AG20443 (cell line): ENCODE results near the gene CNIH3.

ENCODE experiments used
- DNase-seq: peaks from one replicate; pipeline ENCODE4 v3.0.0; 2012; ENCODE audit warnings: low spot score, mixed read lengths

The CNIH3 gene

DNA sequence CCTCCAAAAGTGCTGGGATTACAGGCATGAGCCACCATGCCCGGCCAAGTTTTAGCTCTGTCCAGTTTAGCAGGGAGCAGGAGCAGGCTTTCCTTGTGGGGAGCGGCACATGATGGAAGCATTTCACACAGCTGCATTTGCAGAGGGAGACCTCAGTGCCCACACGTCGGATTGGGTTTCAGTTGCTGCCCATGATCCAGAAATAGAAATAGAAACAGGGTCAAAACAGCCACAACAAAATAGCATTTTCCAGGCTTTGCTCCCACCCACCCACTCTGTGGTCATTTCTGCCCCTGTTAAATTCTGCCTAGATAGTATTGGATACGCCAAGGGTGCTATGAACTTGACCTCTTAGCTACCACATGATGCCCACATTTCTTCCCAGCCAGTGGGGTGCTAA lies 128.4 kb downstream of the CNIH3 start:
- DNase-seq, result no peak

DNA sequence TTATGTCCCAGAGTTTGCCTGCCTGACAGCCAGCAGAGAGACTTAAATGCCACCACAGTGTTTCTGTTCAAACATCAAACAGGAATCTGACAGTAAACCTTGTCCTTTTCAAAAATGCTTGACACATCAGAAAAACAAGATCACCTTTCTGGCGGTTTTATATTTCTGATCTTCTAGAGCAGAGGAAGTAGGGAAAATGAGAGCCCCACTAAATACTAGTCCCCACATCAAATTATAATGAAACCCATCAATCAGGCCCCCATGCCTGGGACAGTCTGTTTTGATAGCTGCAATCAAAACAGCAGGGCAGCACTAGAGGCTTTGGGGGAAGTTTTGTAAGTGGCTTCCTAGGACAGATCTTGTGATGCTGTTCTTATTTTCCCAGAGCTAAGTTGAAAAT lies 129.3 kb downstream of the CNIH3 start:
- no peak for DNase-seq

DNA sequence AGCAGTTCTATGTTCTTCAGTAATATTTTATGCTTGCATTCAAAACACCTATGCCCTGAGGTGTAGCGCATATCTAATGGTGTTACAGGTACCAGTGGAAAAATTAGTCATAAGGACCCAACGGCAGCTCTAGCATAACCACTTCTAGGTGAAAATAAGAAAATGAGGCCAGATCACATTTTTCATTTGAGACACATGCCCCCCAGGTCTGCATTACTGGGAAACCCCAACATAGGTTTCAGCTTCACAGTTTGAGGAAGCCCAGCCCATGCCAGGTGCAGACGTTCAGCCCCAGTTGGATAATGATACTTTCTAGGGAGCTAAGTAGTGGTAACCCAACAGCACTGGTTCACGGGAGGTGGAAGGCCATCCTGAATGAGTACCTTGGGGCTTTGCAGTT lies 129.8 kb downstream of the CNIH3 start:
- no peak for DNase-seq

DNA sequence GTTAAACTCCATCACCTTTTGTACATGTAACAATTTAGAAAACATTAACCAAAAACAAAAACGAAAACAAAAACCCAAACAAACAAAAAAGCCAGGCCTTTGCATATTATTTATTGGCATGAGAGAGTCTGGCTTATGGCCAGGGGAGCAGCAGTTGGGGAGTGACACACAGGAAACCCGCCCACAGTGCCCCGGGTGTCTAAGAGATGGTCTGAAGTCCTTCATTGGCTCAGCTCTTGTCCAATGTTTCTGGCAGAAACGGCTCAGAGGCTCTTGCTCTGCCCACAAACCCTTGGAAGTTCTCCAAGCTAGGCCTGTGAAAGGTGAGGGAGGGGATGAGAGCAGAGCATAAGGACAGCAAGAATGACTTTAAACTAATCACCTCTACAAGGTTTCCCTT lies 131.5 kb downstream of the CNIH3 start:
- DNase-seq, result peak; percentile 65

DNA sequence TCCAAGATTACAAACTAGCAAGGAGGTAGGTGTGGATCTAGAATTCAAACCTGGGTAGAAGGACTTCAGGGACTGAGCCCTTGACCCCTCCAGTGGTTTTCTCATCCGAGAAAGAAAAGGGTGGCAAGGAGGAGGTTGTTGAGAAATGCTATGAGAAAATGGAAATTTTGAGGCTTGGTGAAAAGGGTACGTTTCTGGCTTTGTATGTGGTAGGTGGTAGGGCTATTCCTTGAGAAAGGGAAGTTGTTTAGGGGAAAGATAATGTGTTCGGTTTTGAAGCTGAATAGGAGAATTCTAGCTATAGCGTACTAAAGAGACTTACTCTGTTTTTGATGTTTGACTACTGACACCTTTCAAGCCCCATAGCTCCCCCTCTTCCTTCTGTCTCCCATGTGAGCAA lies 133.8 kb downstream of the CNIH3 start:
- DNase-seq, result no peak

DNA sequence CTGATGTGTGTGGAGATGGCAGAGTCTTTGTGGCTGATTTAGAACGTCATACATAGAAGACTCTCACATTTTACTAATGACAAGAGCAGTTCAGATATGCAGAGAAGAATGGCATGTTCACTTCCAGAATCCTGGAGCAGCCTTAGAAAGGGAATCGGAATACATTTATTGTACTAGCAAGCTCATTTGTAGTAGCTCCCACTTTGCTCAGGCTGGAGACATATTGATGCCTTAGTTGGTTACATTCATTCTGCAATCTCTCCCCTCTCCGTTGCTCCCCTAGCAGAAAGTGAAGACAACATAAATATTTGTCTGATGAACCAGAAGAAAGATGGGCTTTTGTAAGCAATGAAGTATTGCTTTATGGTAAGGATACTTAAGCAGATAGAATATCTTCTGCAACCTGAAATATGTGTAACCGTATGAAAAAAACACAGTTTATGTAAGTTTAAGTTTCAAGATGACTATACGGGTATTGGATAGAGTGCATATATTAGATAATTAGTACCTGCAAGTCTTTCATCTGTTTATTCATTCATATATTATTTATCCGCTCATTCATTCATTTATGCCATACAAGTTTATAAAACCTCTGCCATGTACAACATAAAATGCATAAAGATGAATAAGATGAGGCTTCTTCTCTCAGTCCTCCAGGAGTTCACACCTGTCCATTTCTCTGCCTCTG lies 135.7 kb downstream of the CNIH3 start:
- no peak for DNase-seq

DNA sequence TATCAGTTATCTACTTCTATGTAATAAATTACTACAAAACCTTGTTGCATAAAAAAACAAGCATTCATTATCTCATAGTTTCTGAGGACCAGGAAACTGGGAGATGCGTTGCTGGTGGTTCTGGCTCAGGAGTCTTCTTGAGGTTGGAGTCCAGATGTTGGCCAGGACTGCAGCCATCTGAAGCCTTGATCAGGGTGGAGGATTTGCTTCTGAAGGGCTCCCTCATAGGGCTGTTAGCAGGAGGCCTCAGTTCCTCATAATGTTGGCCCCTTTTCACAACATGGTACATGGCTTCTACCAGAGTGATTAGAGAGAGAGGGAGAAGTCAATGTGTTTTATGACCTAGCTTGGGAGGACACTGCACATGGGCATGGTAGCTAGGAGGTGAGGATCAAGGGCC lies 137.4 kb downstream of the CNIH3 start:
- no peak for DNase-seq

DNA sequence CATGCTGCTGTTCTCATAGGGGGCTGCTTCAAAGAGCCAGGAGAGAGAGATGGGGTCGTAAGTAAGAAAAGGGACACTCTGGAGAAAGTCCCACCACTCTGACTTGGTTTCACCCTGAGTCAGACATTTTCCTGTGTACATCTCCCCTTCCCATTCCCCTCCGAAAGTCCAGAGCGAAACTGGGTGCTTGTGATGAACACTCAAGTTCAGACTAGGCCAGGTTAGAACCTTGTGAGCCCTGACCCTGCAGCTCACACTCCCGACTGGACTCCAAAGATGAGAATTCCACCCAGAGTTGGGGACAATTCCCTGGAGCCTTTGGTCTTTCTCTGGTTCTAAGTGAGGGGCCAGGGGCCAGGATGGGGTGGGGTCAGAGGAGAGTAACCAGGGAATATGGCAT lies 139.5 kb downstream of the CNIH3 start:
- DNase-seq, result no peak

DNA sequence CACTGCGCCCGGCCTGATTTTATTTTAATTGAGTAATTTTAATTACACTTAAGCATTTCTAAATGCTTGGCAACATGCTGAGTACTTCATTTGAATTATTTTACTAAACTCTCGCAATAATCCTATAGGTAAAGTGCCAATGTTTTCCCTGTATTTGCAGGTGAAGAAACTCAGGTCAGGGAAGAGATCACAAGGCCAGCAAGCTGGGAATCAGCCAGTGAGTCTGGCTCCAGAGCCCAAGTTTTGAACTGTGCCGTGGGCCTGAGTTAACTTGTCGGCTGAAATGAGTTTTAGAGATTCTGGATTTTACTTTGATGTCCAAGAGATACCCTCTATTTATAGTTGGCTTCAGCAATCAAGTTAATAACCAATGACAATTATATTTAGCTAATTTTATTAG lies 141.4 kb downstream of the CNIH3 start:
- DNase-seq, result no peak

DNA sequence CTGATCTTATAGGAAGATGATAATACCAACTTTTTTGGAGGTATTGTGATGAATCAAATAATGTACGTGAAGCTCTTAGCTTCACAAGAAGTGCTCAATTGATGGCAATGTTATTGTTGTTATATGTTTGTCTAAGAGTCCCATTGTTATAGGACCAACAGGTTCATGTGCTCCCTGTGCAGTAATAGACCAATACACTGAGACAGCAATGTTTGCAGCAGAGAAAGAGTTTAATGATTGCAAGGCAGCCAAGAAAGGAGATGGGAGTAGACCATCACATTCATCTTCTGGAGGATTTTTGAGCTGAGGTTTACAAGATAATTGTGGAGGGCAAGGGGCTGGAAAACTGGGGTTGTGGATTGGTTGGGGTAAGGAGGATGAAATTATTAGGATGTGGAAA lies 143.0 kb downstream of the CNIH3 start:
- no peak for DNase-seq

DNA sequence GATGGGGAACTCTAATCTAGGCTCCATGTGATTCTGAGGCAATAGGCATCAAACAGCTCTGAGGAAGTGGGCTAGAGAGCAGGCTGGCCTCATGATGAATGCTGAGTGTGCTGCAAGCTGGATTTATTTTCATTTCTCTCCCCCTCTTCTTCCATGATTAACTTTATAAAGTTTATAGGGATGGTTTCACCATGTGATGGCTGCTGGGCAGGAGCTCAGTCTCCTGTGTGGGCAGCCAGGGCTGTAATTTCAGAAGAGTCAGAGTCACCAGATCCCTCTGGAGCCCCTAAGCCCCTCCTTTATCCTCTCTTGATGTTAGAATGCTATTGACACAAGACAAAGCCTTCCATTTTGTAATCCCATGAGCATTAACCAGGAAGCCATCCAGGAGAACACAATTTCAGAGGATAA lies 143.6 kb downstream of the CNIH3 start:
- no peak for DNase-seq

DNA sequence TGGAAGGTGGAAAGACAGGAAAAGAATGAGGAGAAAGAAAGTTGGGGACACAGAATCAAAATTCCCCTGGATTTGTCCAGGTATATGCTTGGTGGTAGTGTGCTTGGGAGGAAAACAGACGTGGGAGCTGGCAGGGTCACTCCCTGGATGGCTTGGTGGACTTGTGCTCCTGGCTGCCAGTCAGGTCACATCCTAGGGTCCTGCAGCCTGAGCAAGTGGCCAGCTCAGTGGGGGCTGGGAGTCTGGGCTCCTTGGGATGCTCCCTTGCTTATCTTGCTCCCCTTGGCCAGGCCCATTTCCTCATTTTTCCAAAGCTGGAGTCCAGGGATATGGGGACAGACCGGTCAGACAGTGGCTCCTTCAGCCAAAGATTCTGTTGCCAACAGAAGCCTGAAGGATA lies 144.0 kb downstream of the CNIH3 start:
- DNase-seq, result no peak

DNA sequence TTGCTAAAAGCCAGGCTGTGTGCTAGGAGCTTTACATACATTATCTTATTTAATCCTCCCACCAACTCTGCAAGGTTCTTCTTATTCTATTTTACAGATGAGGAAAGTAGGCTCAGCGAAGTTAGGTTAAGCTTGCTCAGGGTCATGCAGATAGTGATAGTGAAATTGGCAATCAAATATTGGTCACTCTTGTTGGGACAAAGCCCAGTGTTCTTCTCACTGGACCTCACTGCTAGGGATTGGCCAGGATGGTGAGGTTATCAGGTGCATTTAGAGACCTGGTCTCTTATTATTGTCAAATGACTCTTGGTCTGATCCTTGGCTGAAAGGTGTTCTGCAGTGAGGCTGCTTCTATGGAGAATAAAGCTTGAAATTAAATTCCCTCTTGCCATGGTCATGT lies 145.1 kb downstream of the CNIH3 start:
- DNase-seq, result no peak

DNA sequence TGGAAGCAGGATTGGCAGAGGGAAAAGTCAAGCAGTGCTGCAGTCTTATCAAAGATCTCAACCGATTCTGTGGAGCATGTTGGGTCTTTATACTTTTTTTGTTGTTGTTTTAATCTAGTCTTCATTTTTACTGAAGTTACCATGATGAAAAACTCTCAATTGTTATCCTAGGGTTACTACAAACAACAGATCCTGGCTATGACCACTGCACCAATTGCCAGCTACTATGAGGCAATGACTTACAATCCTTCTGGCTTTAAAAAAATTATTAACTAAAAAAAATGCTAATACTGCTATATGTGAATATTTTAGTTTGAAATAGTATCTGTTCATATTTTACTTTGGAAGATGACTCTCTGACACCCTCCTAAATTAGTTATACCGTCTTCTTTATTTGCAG lies 145.9 kb downstream of the CNIH3 start:
- DNase-seq, result no peak

DNA sequence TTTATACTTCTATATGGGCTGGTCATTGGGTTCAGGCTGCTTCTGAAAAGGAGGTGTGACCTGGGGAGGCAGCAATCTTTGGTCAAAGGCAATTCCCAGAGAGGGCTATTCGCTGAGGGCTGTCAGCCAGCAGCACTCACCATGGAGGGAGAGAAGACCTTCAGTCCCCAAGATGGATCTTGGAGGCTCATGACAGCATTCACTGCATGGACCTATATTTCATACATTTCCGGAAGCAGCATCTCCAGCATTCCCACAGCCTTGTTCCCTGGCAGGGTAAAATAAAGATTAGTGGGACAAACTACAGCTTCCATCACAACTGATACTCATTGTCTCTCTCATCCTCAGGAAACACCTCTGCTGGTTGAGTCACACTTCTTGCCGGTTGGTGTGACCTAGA lies 146.6 kb downstream of the CNIH3 start:
- DNase-seq, result no peak

DNA sequence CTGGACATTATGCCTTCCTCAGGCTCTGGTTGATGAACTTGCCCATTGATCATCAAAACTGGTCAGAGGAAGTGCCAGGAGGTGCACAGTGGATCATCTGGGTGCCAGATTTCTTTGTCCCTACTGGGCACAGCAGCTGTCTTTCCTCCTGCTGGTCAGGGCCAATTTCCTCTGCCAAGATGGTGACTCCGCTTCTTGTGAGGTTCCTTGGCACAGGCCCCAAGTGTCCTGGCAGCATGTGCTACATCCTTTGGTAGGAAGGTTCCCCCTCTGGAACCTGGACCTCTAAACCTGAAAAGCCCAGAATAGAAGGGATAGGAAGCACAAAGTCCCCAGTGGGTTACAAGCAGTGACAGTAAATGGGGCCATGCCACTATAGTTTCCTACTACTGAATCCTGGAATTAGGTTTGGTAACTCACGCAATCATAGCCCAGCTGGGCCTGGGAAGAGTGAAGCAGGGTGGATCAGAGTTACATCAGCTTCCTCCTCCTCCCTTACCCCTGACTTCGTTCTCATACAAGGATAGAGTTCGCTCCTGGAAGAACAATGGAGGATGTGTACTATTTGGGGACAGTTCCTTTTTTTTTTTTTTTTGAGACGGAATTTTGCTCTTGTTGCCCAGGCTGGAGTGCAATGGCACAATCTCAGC lies 147.1 kb downstream of the CNIH3 start:
- DNase-seq, result no peak

DNA sequence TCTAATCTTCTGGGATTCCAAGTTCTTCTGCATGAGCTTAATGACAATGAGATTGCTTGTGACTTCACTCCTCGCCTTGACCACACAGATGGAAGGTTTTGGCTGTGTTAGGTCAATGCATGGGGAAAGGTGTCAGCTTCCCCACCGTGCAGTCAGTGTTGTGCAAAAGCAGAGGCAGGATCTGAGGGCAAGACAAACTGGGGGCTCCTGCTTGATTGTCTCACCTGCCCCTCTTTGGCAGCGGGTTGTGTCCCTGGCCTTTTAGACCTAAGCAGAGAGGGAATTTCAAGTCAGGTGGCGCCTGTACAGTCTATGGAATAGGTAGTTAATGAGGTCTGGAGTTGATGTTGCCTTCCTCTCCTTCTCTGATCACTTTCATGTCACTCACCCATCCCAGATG lies 150.1 kb downstream of the CNIH3 start:
- DNase-seq, result no peak

DNA sequence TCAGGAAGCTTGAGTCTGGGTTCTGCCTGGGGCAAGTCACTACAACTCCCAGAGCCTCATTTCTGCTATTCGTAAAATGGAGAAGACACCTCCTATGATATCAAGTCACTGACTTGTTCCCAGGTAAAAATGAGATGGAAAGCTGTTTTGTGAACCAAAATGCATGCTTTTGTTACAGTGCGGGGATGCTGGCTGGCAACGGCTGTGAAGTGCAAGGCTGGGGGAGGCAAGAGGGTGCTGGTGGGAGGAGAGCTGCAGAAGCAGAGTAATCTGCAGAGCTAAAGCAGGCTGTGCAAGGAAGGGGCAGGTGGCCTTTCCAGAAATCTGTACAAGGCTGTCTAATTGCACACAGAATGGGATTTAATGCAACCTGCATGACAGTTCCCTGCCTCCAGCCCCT lies 150.9 kb downstream of the CNIH3 start:
- DNase-seq, result no peak

DNA sequence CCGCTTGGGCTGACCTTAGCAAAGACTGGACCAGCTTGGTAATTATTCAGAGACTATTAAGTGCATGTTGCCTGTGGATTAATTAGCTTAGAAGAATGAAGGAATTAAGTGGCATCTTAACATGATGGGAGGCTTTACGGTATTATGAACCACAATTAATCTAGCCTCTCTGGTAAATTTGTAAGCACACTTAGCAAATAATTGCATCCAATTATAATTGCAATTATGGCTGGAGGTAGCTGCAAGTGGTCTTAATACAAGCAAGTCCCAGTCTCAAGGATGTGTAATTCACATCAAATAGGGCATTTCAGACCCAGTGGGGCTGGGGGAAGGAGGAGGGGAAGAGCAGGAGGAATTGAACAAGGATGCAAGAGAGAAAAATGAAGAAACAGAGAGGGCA lies 151.6 kb downstream of the CNIH3 start:
- DNase-seq, result no peak

DNA sequence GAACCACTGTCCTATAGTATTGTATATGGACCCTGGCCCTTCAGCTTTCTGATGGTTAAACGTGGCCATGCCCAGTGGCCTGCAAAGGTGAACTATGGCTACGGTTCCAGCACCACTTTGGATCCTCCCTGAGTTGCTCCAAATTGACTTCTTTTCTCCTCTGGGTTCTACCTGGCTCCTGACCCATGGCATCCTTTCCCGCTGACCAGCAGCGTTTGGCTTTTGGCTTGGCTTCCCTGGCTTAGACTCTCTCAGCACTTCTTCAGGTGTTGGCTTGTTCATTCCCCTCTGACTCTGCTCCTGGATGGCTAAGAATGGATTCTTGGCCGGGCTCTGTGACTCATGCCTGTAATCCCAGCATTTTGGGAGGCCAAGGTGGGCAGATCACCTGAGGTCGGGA lies 152.9 kb downstream of the CNIH3 start:
- DNase-seq, result no peak

DNA sequence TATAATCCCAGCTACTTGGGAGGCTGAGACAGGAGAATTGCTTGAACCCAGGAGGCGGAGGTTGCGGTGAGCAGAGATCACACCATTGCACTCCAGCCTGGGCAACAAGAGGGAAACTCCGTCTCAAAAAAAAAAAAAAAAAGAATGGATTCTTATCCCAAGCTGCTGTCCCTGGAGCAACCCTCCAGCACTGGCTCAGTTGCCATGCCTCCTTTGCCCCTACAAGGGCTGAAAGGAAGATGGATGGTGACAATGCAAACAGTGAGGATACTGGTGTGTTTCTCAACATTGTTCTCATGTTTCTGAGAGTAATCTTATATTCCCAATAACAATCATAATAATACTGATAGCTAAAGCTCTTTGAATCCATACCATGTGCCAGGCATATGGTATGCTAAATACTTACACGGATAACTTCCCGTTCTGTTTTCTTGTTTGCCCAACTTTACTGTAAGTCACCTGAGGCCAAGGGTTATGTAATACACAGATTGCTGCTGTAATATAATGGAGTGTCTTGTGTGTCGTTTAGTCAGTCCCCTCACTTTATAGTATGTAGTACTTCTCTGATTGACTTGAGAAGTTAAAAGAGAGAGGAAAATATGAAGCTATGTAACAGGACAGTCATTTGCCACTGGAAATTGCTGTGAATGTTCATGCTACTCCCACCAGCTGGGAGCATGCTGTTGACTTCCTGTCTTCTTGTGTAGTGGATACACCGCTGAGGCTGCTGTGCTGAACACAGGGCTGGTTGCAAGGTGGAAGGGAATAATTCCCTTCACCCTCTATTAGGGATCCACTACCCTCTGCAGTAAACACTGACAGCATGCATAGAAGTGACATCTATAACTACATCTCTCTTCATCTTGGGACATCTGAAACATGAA lies 153.6 kb downstream of the CNIH3 start:
- DNase-seq, result peak; percentile 31

DNA sequence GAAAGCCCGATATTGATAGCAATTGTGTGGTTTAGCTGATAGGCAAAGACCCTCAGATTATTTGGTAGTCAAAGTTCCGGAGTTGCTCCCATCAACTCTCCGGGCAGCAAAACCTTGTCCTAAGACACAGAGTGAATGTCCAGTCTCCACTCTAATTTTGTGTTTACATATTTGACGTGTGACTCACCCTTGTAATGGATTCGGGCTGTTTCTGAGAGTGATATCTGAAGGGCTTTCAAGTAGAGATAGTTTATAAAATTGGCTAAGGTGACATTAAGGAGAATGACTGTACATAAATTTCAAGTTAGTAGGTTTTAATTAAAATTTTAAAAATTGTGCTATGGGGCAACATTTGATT lies 154.2 kb downstream of the CNIH3 start:
- peak; percentile 70 for DNase-seq

DNA sequence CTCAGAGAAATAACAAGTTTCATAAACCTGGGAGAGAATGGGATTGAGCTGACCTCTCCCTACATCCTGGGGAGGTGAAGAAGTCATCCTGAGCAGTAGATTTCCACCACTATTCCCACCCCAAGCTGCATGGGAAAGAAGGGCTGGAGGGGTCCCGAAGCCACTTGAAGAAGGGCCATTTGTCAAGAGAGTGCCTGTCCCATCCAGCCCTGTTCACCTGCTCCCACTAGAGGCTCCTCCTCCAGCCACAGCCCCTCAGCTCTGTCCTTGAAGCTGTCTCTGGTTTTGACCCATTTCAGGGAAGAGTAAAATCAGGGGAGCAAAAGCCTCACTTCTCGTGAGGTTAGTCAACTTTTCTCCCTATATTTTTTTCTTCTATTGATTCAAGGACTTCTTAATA lies 157.5 kb downstream of the CNIH3 start:
- DNase-seq, result no peak
